Putamen (tissue), 1 donor: ENCODE results near the gene FAM237B.

Source experiments
- DNase-seq: peaks from one replicate; pipeline ENCODE4 v3.0.0-alpha.2; 2016; ENCODE audit warnings: low spot score

FAM237B gene

GRCh38 chr7:90290244-90291113 is 30.6 kb downstream of the FAM237B start:
- DNase-seq: no peak

GRCh38 chr7:90288154-90288553 is 33.0 kb downstream of the FAM237B start:
- no peak for DNase-seq

GRCh38 chr7:90276033-90276728 is 44.9 kb downstream of the FAM237B start:
- no peak for DNase-seq

GRCh38 chr7:90274161-90274560 is 46.9 kb downstream of the FAM237B start:
- DNase-seq: no peak

- no peak for DNase-seq
Measured at GRCh38 chr7:90272242-90272641, 48.9 kb downstream of the FAM237B start.

GRCh38 chr7:90271753-90272152 is 49.4 kb downstream of the FAM237B start:
- DNase-seq: no peak

- no peak for DNase-seq
Measured at GRCh38 chr7:90270431-90271178, 50.5 kb downstream of the FAM237B start.

- DNase-seq: no peak
Measured at GRCh38 chr7:90269163-90269562, 51.9 kb downstream of the FAM237B start.

- no peak for DNase-seq
Measured at GRCh38 chr7:90267263-90267858, 53.7 kb downstream of the FAM237B start.

- DNase-seq: no peak
Measured at GRCh38 chr7:90266808-90267207, 54.3 kb downstream of the FAM237B start.
